CD4-positive, alpha-beta T cell treated with Interleukin-15 for 4 hours (primary cell): ENCODE data around the gene HIPK2.

Experiments used
- DNase-seq: peaks from one replicate; pipeline ENCODE4 v3.0.0-alpha.2; 2020; ENCODE audit warnings: low spot score

The HIPK2 gene

GRCh38 chr7:139695051-139695450 is 82.7 kb downstream of the HIPK2 start:
- no peak for DNase-seq

GRCh38 chr7:139694389-139694676 is 83.5 kb downstream of the HIPK2 start:
- no peak for DNase-seq

GRCh38 chr7:139693651-139694388 is 84.0 kb downstream of the HIPK2 start:
- DNase-seq: no peak

- no peak for DNase-seq
These were observed 85.1 kb downstream of the HIPK2 start for GRCh38 chr7:139692723-139693122.

GRCh38 chr7:139691253-139691781 is 86.5 kb downstream of the HIPK2 start:
- DNase-seq: no peak

- no peak for DNase-seq
These were observed 89.7 kb downstream of the HIPK2 start for GRCh38 chr7:139687980-139688632.

- DNase-seq: no peak
These were observed 90.4 kb downstream of the HIPK2 start for GRCh38 chr7:139687211-139687954.

GRCh38 chr7:139683137-139683921 is 94.5 kb downstream of the HIPK2 start:
- no peak for DNase-seq

GRCh38 chr7:139682136-139683013 is 95.4 kb downstream of the HIPK2 start:
- DNase-seq: peak; percentile 13

GRCh38 chr7:139681812-139682135 is 96.0 kb downstream of the HIPK2 start:
- no peak for DNase-seq

GRCh38 chr7:139681463-139681755 is 96.4 kb downstream of the HIPK2 start:
- DNase-seq: no peak

- peak; percentile 55 for DNase-seq
These were observed 96.9 kb downstream of the HIPK2 start for GRCh38 chr7:139680676-139681462.

GRCh38 chr7:139679731-139680594 is 97.8 kb downstream of the HIPK2 start:
- DNase-seq: no peak

- no peak for DNase-seq
These were observed 101.4 kb downstream of the HIPK2 start for GRCh38 chr7:139676390-139676789.

GRCh38 chr7:139675127-139676125 is 102.4 kb downstream of the HIPK2 start:
- no peak for DNase-seq

GRCh38 chr7:139674752-139675126 is 103.1 kb downstream of the HIPK2 start:
- no peak for DNase-seq

GRCh38 chr7:139674341-139674740 is 103.5 kb downstream of the HIPK2 start:
- no peak for DNase-seq

GRCh38 chr7:139673762-139674161 is 104.0 kb downstream of the HIPK2 start:
- DNase-seq: no peak

- DNase-seq: no peak
These were observed 104.6 kb downstream of the HIPK2 start for GRCh38 chr7:139673230-139673629.
